Hepatocyte (in vitro differentiated cells): ENCODE data around the gene CDH26.

Source experiments
- EZH2phosphoT487 ChIP-seq: fragments of 200-600 bp; sonication (generic); IDR thresholded peaks from one replicate; pipeline ENCODE4 v1.6.1; 2018; ENCODE audit warnings: antibody characterized with exemption, mild to moderate bottlenecking, low read depth, moderate library complexity; ENCODE audit not compliant: unreplicated experiment, severe bottlenecking
- TF ChIP-seq, protein P1 (sequence below): fragments of 200-600 bp; sonication (generic); IDR thresholded peaks from 2 replicates; pipeline ENCODE4 v1.5.1; 2016; ENCODE audit warnings: antibody characterized with exemption, mild to moderate bottlenecking; ENCODE audit not compliant: poor library complexity

DNA sequence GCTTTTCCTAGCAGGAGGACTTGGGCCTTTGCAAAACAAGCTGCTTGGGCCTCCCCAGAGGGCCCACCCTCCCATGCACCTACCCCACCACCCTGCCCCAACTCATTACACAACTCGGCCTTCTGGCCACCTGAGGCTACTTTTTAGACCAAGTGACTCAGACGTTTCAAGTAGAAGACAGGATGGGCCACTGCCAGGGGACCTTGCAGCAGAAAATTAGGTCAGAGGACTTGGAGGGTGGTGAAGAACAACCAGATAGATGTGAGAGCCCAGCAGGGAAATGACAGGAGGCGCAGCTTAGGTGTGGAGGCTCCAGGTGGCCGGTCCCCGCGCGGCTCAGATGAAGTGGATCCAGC is 19.5 kb upstream of the CDH26 start:
- TF ChIP-seq, protein P1, sequence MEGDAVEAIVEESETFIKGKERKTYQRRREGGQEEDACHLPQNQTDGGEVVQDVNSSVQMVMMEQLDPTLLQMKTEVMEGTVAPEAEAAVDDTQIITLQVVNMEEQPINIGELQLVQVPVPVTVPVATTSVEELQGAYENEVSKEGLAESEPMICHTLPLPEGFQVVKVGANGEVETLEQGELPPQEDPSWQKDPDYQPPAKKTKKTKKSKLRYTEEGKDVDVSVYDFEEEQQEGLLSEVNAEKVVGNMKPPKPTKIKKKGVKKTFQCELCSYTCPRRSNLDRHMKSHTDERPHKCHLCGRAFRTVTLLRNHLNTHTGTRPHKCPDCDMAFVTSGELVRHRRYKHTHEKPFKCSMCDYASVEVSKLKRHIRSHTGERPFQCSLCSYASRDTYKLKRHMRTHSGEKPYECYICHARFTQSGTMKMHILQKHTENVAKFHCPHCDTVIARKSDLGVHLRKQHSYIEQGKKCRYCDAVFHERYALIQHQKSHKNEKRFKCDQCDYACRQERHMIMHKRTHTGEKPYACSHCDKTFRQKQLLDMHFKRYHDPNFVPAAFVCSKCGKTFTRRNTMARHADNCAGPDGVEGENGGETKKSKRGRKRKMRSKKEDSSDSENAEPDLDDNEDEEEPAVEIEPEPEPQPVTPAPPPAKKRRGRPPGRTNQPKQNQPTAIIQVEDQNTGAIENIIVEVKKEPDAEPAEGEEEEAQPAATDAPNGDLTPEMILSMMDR = no peak
- TF ChIP-seq EZH2phosphoT487 = no peak
